ENCODE results near the gene SMTNL1. TPM values are rescaled to one million over a fixed set of nuclear protein-coding genes. Genes with fewer than 3 reads are reported as not detected.

Gene SMTNL1
- total RNA-seq, 2 donors from 2014 or later: 0.22 TPM

DNA sequence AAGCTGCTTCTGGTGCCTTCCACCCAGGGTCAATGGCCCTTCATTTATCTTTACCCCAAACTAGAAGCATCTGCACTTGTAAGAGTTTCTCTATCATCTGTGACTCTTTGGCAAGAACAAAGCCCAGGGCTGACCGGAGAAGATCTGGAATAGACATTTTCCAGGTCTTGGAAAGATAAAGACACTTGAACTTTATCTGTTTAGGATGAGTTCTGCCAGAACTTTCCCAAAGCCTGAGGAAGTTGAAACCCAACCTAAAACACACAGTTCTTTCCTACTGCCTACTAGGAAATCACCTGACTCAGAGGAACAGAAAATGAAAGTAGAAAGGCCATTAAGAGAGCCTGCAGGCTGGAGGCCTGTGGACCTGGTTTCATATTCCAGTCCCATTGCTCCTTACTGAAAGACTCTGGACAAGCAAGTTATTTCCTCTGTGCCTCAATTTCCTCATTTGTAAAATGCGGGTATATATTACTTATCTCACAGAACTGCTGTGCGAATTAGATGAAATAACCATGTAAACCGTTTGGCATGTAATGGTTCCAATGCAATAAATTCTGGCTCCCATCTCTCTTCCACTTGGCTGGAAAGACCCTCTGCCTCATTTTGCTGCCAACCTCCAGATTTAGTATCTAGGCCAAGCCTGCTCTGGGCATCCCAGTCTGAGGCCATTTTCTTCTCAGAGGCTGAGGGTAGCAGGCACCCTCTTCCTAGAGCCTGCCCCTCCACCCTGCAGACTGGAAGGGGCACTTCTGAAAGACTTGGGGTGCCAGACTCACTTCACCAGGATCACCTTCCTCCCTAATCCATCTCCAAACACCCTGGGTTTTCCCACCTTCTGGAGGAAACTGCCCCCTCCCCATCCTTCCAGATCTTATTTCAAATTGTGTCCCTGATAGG is 28.9 kb downstream of the SMTNL1 start:
- no peaks in the 10 kb centered on the region for H3K9me3 ChIP-seq (ENCODE audit: control insufficient read depth, low read length)
- WGBS, 2 experiments (ENCODE audit: insufficient coverage in 1 of 2, insufficient read length in 1 of 2): 95 to 100% methylated on average over 4 of the region's 4 CpGs
- peaks cover 6% of the 10 kb centered on the region for H3K4me1 Mint-ChIP-seq
- peaks cover 17% of the 10 kb centered on the region for H3K27me3 Mint-ChIP-seq (ENCODE audit: insufficient read depth)
- peak overlapping the region; percentile 74 for H3K4me3 Mint-ChIP-seq
- H3K27me3 ChIP-seq (ENCODE audit: control insufficient read depth, insufficient read depth, low read length, poor library complexity, severe bottlenecking): peaks cover 6% of the 10 kb centered on the region
- H3K9ac ChIP-seq (ENCODE audit: extremely low read depth, low read length, poor library complexity, severe bottlenecking): no peak overlapping the region
- H3K36me3 Mint-ChIP-seq (ENCODE audit: low read depth): no peaks in the 10 kb centered on the region
- no peak overlapping the region for H3K4me3 ChIP-seq (ENCODE audit: low read length)
- TF ChIP-seq, protein P1, sequence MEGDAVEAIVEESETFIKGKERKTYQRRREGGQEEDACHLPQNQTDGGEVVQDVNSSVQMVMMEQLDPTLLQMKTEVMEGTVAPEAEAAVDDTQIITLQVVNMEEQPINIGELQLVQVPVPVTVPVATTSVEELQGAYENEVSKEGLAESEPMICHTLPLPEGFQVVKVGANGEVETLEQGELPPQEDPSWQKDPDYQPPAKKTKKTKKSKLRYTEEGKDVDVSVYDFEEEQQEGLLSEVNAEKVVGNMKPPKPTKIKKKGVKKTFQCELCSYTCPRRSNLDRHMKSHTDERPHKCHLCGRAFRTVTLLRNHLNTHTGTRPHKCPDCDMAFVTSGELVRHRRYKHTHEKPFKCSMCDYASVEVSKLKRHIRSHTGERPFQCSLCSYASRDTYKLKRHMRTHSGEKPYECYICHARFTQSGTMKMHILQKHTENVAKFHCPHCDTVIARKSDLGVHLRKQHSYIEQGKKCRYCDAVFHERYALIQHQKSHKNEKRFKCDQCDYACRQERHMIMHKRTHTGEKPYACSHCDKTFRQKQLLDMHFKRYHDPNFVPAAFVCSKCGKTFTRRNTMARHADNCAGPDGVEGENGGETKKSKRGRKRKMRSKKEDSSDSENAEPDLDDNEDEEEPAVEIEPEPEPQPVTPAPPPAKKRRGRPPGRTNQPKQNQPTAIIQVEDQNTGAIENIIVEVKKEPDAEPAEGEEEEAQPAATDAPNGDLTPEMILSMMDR (conservative IDR thresholded peaks at IDR 0.05): no peak
- no peaks in the 10 kb centered on the region for H3K9me3 Mint-ChIP-seq
- no peak overlapping the region for H3K27ac Mint-ChIP-seq
- H3K4me1 ChIP-seq (ENCODE audit: control insufficient read depth, insufficient read depth, low read length): no peaks in the 10 kb centered on the region
- no peaks in the 10 kb centered on the region for H3K36me3 ChIP-seq (ENCODE audit: control insufficient read depth, insufficient read depth, low read length)
- no peak overlapping the region for H3K27ac ChIP-seq (ENCODE audit: low read depth, low read length)
- DNase-seq: no peak

DNA sequence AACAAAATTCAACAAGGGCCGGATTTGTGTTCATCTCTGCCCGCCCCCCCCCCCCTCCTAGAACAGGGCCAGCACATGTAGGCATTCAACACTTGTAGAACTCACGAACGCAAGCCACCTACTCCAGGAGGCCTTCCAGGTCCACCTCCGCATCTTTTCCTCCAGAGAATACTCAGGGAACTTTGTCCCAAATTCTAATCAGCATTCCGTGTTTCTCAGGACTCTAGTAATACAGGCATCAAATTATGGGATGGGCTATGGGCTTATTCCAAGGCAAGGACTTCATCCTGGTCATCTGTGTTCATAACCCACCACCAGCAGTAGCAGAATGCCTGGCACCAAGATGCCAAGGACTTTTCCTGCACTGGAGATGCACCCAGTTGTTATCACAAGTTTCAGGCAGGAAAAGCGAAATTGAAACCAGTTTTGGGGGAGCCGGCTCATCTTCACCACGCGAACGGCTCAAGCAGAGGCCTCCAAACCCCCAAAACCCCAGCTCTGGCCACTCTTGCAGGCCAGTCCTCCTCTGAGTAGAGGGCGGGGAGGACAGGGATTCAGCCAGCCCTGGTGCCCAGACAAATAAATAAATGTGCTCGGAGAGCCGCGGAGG is 29.6 kb downstream of the SMTNL1 start:
- no peaks in the 10 kb centered on the region for H3K9me3 Mint-ChIP-seq
- Histone ChIP-seq H3K36me3 (ENCODE audit: control insufficient read depth, insufficient read depth, low read length) (no peaks in the 10 kb centered on the region), H3K9ac (ENCODE audit: extremely low read depth, low read length, poor library complexity, severe bottlenecking) (no peak overlapping the region), H3K9me3 (ENCODE audit: control insufficient read depth, low read length) (no peaks in the 10 kb centered on the region), H3K27ac (ENCODE audit: low read depth, low read length) (no peak overlapping the region), H3K27me3 (ENCODE audit: control insufficient read depth, insufficient read depth, low read length, poor library complexity, severe bottlenecking) (peaks cover 6% of the 10 kb centered on the region), H3K4me1 (ENCODE audit: control insufficient read depth, insufficient read depth, low read length) (no peaks in the 10 kb centered on the region), H3K4me3 (ENCODE audit: low read length) (peak overlapping the region; percentile 73)
- TF ChIP-seq, protein P1 (conservative IDR thresholded peaks at IDR 0.05): no peak
- H3K4me3 Mint-ChIP-seq: peak overlapping the region; percentile 74
- 42 to 84% methylated on average over 4 to 14 of the region's 15 CpGs for WGBS, 2 experiments (ENCODE audit: insufficient coverage in 1 of 2, insufficient read length in 1 of 2)
- no peak for DNase-seq
- H3K27ac Mint-ChIP-seq: no peak overlapping the region
- H3K36me3 Mint-ChIP-seq (ENCODE audit: low read depth): no peaks in the 10 kb centered on the region
- peaks cover 6% of the 10 kb centered on the region for H3K4me1 Mint-ChIP-seq
- H3K27me3 Mint-ChIP-seq (ENCODE audit: insufficient read depth): peaks cover 20% of the 10 kb centered on the region

DNA sequence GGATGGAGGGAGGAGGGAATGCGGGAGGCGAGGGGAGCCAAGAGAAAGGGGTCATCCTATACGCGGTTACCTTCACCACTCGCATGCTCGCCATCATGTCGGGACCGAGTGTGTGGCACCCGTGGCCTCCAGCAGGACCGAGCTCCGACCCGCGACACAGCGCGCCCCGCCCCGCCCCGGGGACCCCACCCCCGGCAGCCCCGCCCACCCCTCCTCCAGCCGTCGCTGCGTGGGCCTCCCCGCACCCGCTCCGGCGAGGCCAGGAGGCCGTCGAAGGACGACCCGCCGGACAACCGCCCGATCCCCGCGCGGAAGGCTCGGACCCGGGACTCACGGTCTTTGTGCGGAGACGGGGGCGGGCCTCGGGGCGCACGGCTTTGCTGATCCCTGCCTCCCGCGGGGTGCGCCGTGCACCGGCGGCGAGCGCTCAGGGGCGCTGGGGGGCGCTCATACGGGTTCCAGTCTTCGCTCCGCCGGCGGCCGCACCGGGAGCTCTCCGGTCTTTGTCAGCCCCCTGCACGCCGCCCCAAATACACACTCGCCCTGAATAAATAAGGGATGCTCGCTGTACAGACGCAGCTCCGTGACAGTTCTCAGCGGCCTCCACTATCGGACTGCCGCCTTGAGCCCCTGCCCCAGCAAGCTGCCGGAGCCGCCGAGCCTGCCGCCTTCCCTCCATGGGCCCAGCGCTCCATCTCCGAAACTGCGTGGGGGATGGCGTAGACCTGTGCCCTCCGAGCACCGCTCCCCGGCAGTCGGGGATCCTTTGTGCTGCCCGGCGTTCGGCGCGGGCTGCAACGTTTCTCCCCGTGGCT is 30.3 kb downstream of the SMTNL1 start, which contains the start of gene UBE2L6:
Gene UBE2L6, minus strand, starts transcription at position 158 of the 815 bp plus-strand sequence. Its CDS starts 61 bp downstream, at position 97.
- Mint-ChIP-seq H3K4me1 (peaks cover 5% of the 10 kb centered on the region), H3K9me3 (no peaks in the 10 kb centered on the region), H3K4me3 (peak within 1 kb of the TSS; percentile 74), H3K27ac (peak within 1 kb of the TSS; percentile 85), H3K36me3 (ENCODE audit: low read depth) (no peaks in the 10 kb centered on the region), H3K27me3 (ENCODE audit: insufficient read depth) (peaks cover 20% of the 10 kb centered on the region)
- Histone ChIP-seq H3K27ac (ENCODE audit: low read depth, low read length) (peak within 1 kb of the TSS; percentile 95), H3K9me3 (ENCODE audit: control insufficient read depth, low read length) (no peaks in the 10 kb centered on the region), H3K9ac (ENCODE audit: extremely low read depth, low read length, poor library complexity, severe bottlenecking) (peak within 1 kb of the TSS; percentile 44), H3K36me3 (ENCODE audit: control insufficient read depth, insufficient read depth, low read length) (no peaks in the 10 kb centered on the region), H3K27me3 (ENCODE audit: control insufficient read depth, insufficient read depth, low read length, poor library complexity, severe bottlenecking) (peaks cover 6% of the 10 kb centered on the region), H3K4me1 (ENCODE audit: control insufficient read depth, insufficient read depth, low read length) (no peaks in the 10 kb centered on the region), H3K4me3 (ENCODE audit: low read length) (peak within 1 kb of the TSS; percentile 84)
- 0 to 1% methylated on average over 35 to 89 of the region's 92 CpGs for WGBS, 2 experiments (ENCODE audit: insufficient coverage in 1 of 2, insufficient read length in 1 of 2)
- TF ChIP-seq, protein P1 (conservative IDR thresholded peaks at IDR 0.05): no peak
- peak; percentile 80 for DNase-seq

All from endodermal cell (in vitro differentiated cells).